CD4-positive, alpha-beta T cell treated with Interleukin-4 for 4 hours (primary cell): ENCODE results near the gene MBOAT1.
A peak's percentile ranks its signal among the peaks of the same experiment; 100 is the strongest.
"Not testable (repeated sequence)": the region's sequence is repeated elsewhere in the genome, so short reads cannot be mapped to it uniquely, and the experiment has no call there.

ENCODE experiments used
- DNase-seq: peaks from one replicate; pipeline ENCODE4 v3.0.0-alpha.2; 2020

The MBOAT1 gene

GRCh38 chr6:20202324-20202658 lies 10.0 kb downstream of the MBOAT1 start:
- no peak for DNase-seq

DNA sequence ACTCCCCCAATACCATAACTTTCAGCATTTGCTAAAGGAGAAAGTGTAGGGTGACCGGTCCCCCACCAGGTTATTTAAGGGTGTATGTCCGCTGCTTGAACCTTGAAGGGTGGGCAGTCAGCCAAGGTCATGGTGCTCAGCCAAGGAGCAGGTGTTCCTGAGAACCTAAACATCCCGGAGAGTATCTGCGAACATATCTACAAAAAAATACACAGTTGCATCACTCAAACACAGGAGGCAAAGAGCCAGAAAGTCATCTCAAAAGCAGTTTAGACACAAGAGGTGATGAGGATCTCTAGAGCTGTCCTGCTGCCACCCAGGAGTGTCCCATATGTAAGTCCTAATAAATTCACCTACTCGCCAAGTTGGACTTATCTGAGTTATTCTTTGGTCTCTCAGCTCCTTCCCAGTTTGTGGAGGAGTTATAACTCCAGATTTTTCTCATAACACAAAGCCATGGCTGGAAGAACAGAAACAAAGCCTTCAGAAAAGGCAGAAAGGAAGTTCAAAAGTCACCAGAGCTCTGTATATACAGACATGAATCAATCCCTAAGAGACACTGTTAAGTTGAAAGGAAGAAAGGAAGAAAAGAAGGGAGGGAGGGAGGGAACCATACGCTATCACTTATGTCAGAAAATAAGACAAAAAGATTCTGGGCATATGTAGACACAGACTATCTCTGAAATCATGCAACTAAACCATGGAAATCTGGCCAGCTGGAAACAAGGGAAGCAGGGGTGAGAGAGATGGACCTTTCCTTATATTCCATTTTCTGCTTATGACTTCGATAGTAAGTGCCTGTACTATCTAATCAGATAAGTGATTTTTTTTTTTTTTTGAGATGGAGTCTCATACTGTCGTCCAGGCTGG lies 11.3 kb downstream of the MBOAT1 start:
- DNase-seq, result no peak

DNA sequence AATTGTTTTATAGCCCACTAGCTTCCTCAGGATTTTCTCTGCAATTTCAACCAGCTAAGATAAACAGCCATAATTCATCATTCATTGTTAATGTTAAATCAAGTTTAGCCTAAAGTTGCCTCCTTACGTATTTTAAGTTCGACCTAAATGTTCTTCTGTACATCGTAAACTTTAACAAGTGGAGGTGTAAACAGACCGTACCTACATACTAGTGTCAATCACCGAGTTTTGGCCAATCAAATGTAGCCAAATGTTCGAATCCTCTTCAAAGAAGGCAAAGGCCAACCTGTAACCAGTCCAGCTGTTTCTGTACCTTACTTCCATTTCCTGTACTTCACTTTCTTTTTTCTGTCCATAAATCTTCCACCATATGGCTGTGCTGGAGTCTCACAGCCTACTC lies 13.5 kb downstream of the MBOAT1 start:
- no peak for DNase-seq

DNA sequence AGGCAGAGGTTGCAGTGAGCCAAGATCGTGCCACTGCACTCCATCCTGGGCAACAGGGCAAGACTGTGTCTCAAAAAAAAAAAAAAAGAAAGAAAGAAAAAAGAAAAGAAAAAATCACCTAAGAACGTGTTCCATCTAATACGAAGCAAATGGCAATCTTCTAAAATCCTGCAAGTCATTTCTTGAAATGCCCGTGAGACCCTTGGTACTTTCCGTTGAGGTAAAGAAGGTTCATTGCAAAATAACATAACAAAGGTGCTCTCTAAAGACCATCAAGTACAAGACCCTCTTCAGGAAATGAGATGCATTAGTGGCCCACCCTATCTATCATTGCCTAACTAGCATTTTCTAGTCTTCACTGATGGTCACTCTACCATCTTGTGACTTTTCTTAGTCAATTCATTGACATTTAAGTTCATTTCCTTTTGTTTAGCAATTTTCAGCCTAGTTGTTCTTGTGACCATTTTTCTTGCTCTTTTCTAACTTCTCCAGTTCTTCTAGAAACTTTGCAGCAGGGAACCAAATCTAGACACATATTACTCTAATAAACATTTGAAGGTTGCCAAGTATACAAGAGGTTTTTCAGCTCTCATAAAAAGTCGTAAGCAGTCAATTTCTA lies 14.0 kb downstream of the MBOAT1 start:
- DNase-seq, result no peak

- DNase-seq, result no peak
Measured at GRCh38 chr6:20197251-20197650, 15.0 kb downstream of the MBOAT1 start.

DNA sequence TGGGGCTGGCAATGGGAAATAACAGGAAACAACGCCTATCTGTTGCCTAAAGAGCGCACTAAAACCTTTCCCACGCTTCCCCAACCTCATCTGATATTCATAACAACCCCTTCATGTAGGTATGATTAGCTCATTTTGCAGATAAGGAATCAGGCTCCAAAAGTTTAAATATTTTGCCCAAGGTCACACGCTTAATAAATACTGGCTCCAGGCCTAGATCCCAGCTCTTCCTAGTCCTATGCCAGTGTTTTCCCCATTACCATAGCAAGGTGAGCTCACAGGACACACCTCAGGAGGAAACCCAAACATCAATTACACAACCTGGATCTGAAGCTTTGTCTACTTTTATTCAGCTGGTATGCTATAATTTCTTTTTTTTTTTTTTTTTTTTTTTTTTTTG lies 19.6 kb downstream of the MBOAT1 start:
- no peak for DNase-seq

DNA sequence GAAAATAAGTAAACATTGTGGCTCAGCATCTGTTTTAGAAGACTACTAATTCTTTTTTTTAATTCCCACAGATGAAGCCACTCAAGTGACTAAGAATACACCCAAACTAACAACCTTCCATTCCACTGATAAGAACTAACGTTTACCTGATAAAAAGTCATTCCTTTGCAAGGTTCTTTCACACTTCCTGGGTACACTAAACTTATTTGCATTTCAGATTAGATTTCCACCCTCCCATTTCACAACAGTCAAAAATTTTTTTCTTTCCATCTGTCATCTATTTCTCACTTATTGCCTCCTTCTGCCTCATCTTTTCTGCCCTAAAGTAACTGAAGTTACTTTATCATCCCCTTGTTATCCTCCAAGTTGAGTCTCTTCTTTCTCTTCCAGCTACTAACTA lies 20.3 kb downstream of the MBOAT1 start:
- no peak for DNase-seq

GRCh38 chr6:20188630-20189075 lies 23.6 kb downstream of the MBOAT1 start:
- DNase-seq, result no peak

DNA sequence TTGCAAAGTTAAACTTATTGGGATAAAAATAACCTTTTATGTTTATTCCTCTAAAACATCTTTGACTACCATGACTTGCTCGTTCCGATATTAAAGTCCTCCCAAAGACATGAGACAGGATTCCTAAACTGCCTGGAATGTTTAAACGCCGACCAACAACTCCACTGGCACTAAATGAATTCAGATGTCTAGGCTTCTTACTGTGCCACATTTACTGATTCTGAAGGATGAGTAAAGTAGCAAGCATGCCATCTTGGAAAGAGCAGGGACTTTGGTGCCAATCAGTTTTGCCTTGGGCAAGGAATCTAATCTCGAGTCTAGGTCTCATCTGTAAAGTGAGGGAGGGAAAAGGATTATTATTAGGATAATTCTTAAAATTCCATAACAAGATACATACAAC lies 25.3 kb downstream of the MBOAT1 start:
- DNase-seq, result no peak

DNA sequence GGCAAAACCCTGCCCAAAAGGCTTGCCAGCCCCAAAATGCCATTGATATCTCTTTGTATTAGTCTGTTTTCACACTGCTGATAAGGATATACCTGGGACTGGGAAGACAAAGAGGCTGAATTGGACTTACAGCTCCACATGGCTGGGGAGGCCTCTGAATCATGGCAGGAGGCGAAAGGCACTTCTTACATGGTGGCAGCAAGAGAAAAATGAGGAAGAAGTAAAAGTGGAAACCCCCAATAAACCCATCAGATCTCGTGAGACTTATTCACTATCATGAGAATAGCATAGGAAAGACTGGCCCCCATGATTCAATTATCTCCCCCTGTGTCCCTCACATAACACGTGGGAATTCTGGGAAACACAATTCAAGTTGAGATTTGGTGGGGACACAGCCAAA lies 28.6 kb downstream of the MBOAT1 start:
- no peak for DNase-seq

GRCh38 chr6:20182926-20183521 lies 29.2 kb downstream of the MBOAT1 start:
- no peak for DNase-seq

DNA sequence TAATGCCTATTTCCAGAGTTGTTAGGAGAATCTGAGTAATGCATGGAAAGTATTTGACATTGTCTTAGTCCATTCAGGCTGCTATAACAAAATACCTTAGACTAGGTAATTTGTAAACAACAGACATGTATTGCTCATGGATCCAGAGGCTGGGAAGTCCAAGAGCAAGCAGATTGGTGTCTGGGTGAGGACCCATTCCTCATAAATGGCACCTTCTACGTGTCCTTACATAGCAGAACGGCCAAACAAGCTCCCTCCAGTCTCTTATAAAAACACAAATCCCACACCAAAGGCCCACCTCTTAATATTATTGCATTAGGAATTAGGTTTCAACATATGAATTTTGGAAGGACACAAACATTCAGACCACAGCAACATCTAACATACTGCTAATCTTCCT lies 30.2 kb downstream of the MBOAT1 start:
- no peak for DNase-seq

- DNase-seq, result no peak
Measured at GRCh38 chr6:20180935-20181334, 31.3 kb downstream of the MBOAT1 start.

- DNase-seq, result not testable (repeated sequence)
Measured at GRCh38 chr6:20179287-20180045, 32.8 kb downstream of the MBOAT1 start.

DNA sequence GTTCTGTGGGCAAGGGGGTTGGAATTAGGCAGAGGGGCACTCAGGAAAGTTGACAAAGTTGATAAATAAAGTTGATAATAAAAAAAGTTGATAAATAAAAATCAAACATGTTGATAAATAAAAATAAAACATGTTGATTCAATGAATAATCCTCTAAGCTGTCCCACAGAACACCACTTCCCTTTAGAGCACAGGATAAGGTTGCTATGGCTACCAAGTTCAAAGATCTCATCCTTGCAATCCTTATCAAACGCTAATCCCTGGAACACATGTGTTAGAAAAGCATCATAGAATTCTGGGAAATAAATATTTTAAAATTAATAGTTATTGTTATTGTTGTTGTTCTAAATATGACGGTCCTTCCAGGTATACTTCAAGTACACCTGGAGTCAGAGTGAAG lies 33.9 kb downstream of the MBOAT1 start:
- no peak for DNase-seq

- DNase-seq, result no peak
Measured at GRCh38 chr6:20175810-20176410, 36.4 kb downstream of the MBOAT1 start.

DNA sequence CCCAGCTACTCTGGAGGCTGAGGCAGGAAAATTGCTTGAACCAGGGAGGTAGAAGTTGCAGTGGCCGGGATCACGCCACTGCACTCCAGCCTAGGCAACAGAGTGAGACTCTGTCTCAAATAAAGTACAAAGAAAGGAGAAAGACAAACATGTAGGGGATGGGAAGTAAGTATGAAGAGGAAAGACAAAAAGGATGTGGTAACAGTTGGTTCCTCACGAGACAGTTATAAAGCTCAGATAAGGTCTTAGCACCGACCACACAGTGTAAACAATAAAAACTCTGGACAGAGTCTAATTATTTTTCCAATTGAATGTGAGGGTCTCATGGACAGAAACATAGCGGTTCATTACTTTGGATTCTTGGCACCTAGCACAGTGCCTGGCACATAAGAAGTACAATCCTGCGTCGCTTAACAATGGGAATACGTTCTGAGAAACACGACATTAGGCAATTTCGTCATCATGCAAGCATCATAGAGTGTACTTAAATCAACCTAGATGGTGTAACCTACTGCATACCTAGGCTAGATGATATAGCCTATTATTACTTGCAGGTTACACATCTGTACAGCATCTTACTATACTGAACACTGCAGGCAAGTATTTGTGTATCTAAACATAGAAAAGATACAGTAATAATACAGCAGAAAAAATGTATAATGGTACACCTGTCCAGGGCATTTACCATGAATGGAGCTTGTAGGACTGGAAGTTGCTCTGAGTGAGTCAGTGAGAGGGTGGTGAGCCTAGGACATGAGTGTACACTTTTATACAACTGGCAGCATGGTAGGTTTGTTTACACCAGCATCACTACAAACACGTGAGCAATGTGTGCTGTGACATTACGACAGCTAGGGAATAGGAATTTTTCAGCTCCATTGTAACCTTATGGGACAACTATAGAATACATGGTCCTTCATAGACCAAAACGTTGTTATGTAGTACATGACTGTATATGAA lies 38.2 kb downstream of the MBOAT1 start:
- no peak for DNase-seq

- DNase-seq, result no peak
Measured at GRCh38 chr6:20172842-20173456, 39.3 kb downstream of the MBOAT1 start.

GRCh38 chr6:20170455-20171148 lies 41.7 kb downstream of the MBOAT1 start:
- no peak for DNase-seq

GRCh38 chr6:20169786-20170185 lies 42.5 kb downstream of the MBOAT1 start:
- DNase-seq, result no peak

DNA sequence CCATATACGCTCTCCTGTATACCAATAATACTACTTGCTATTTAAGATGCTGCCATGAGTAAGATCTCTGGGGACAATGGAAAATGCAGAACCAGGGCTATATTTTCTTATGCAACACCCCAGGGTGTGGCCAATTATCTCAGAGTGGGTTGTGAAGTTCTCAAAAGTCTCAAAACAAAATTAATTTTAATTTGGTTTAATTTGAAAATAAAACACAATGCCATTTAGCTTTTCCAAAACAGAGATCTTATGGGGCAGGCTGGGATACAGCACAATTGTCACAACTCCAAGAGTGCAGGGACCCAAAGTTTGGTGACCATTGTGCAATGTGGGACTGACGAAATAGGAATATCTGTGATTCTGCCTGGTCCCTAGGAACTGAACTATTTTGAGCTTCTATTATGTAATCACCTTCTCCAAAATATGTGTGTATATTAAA lies 43.1 kb downstream of the MBOAT1 start:
- DNase-seq, result peak; percentile 4
